Heart right ventricle (tissue), 16 donors: ENCODE results near the gene TTC7B. TPM values are rescaled to one million over a fixed set of nuclear protein-coding genes. Genes with fewer than 3 reads are reported as not detected.

Experiments used
- ATAC-seq, 8 donors: fragments of 200-7000 bp; cut with Tn5 transposase; one replicate each; pipeline ENCODE4 v1.9.1; 2020; ENCODE audit warnings: mild to moderate bottlenecking in 8 of 8, moderate library complexity in 8 of 8, moderate number of reproducible peaks in 1 of 8
- DNase-seq, 2 donors: peaks; one replicate each; pipeline ENCODE4 v3.0.0-alpha.2; 2020
- H3K27ac ChIP-seq, 10 donors: fragments of 200-600 bp; sonication (generic) in 2 of 10; one replicate each; pipeline versions ENCODE4 v1.5.0 to v1.8.0; 2020 to 2022; ENCODE audit warnings: mild to moderate bottlenecking in 3 of 10
- H3K27me3 ChIP-seq, 7 donors: fragments of 200-600 bp; one replicate each; pipeline ENCODE4 v1.8.0; 2021 to 2022; ENCODE audit warnings: mild to moderate bottlenecking in 2 of 7
- H3K36me3 ChIP-seq, 9 donors: fragments of 200-600 bp; sonication (generic) in 1 of 9; one replicate each; pipeline versions ENCODE4 v1.5.0 to v1.8.0; 2020 to 2022; ENCODE audit warnings: mild to moderate bottlenecking in 2 of 9
- H3K4me1 ChIP-seq, 9 donors: fragments of 200-600 bp; sonication (generic) in 1 of 9; one replicate each; pipeline versions ENCODE4 v1.5.0 to v1.8.0; 2020 to 2022; ENCODE audit warnings: mild to moderate bottlenecking in 4 of 9
- H3K4me3 ChIP-seq, 10 donors: fragments of 200-600 bp; sonication (generic) in 2 of 10; one replicate each; pipeline versions ENCODE4 v1.5.0 to v1.8.0; 2020 to 2022; ENCODE audit warnings: mild to moderate bottlenecking in 7 of 10, moderate library complexity in 2 of 10
- H3K9me3 ChIP-seq, 11 donors: fragments of 200-600 bp in 10 of 11; sonication (generic) in 2 of 11; one replicate each; pipeline versions ENCODE4 v1.5.0 to v1.8.0; 2013 to 2022; ENCODE audit warnings: mild to moderate bottlenecking in 2 of 11, control low read depth in 1 of 11, moderate library complexity in 1 of 11
- WGBS, 2 donors: extraction: QIAGEN DNeasy Blood & Tissue Kit; methylation state at CpG; one replicate each; pipeline ENCODE4 v1.1.7; 2013; ENCODE audit warnings: inconsistent platforms in 1 of 2; 5-methylcytosine and 5-hydroxymethylcytosine counted together
- intact Hi-C, 10 donors: fragments of 100-400 bp; cut with DNase I; formaldehyde crosslinking; loops; one replicate each; pipeline versions ENCODE4 v1.11.1 to v1.14.2; 2022
- polyA plus RNA-seq, 2 donors: library from polyadenylated mRNA; stranded (reverse); fragments of 200-250 nt; gene quantifications; one replicate each; pipeline ENCODE4 v1.2.3, GENCODE V29; 2013
- total RNA-seq, 10 donors: library from RNA; stranded (reverse); fragmentation: NEBNext Ultra II Directional in 3 of 10; extraction: Animal tissue kit (Norgen Biotek cat#: 25700) in 3 of 10; gene quantifications; one replicate each; pipeline versions ENCODE4 v1.2.1 to v1.2.4, GENCODE V29; 2021 to 2023
- TF ChIP-seq, protein P1 (sequence below), 9 donors: fragments of 200-600 bp; sonication (generic) in 2 of 9; IDR thresholded peaks; one replicate each; pipeline versions ENCODE4 v1.5.0 to v1.8.0; 2021 to 2022; ENCODE audit warnings: antibody characterized with exemption in 9 of 9, mild to moderate bottlenecking in 5 of 9, moderate library complexity in 1 of 9
- donor health status: Arrhythmogenic right ventricular cardiomyopathy.
- donor health status: ischemic (EF 13 %, LVEDD 7.1; RV severe dilation, severe dysfunction).
- donor health status: healthy with polysubstance abuse.
- donor health status: DM: no; HTN: yes; CAD: no.
- donor health status: DM: no; HTN: no; CAD: no.
- donor health status: ischemic (EF 25% LVEDD 6.9; RV normal size, moderate dysfunction).
- donor health status: ischemic (EF 25% LVEDD 5.7; RV mildly dilated, moderate dysfunction).
- donor health status: healthy.
- donor health status: DM: yes; HTN: yes; CAD: no.
- donor health status: Ischemic cardiomyopathy.
- donor health status: ischemic (EF 35%, LVEDD 5.7; RV mildly dilated, moderate dysfunction).
- donor health status: nonischemic (EF 11% LVEDD 7.7; RV severe dilation, severe dysfunction).
- donor health status: DM: yes; HTN: yes; CAD: no.
- donor health status: PGD.
- donor health status: ischemic (EF 29% LVEDD 5.4; RV normal size, mild dysfunction).
- donor health status: nonischemic (EF 23%, LVEDD 6.1; RV moderate dilation, normal function).

The TTC7B gene
- total and polyA plus RNA-seq, 12 donors, result 23.0 to 79.4 (median 65.5) TPM

DNA sequence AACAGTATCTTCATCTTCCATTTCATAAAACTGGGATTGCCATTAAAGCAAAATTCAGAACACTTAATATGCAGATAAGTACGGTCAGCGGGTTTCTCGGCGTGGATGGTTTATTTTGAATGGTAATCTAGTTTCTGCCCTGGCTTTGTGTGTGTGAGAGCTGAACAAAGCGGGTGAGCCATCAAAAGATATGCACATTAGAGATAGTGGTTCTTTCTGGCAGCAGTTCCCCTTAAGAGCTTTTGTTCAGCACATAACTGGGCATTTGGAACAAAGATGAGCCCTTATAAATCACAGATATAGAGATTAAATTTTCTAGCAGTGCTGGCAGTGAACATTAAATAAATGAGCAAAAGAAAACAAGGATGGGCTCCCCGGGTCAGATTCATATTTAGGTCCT, 211.9 kb downstream of the TTC7B start:
- Histone ChIP-seq H3K36me3 (peaks cover 0 to 16% (median 0%) of the 10 kb centered on the region in 9 donors), H3K27me3 (no peaks in the 10 kb centered on the region), H3K4me1 (peaks cover 0 to 32% (median 9%) of the 10 kb centered on the region in 9 donors), H3K9me3 (no peaks in the 10 kb centered on the region), H3K4me3 (no peak overlapping the region), H3K27ac (no peak overlapping the region)
- intact Hi-C loops, result loop anchor here in 1 of 10 donors (10.0 kb wide), 1 partner anchor 210 kb away; the partner anchor contains the start of gene CALM1
- 42 to 62% methylated on average over 6 of the region's 6 CpGs for WGBS, 2 donors
- DNase-seq (no peak), ATAC-seq (no peak)
- TF ChIP-seq, protein P1, sequence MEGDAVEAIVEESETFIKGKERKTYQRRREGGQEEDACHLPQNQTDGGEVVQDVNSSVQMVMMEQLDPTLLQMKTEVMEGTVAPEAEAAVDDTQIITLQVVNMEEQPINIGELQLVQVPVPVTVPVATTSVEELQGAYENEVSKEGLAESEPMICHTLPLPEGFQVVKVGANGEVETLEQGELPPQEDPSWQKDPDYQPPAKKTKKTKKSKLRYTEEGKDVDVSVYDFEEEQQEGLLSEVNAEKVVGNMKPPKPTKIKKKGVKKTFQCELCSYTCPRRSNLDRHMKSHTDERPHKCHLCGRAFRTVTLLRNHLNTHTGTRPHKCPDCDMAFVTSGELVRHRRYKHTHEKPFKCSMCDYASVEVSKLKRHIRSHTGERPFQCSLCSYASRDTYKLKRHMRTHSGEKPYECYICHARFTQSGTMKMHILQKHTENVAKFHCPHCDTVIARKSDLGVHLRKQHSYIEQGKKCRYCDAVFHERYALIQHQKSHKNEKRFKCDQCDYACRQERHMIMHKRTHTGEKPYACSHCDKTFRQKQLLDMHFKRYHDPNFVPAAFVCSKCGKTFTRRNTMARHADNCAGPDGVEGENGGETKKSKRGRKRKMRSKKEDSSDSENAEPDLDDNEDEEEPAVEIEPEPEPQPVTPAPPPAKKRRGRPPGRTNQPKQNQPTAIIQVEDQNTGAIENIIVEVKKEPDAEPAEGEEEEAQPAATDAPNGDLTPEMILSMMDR (IDR thresholded peaks at IDR 0.05), result no peak

DNA sequence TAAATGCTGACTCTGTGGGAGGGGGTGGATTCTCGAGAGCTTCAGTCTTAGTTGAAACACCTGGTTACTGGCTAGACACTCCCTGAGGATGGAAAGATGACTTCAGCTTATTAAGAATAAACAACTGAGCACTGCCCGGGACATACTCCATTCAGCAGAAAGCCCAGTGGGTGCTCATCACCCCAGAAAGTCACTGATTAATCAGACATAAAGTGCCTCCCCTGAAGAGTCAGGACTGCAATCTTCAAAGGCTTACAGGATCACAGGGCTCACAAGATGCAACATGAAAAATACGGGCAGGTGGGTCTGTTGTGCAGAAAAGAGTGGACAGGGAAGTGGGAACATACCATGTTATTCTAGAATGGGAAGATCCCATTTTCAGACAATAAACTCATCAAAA, 212.4 kb downstream of the TTC7B start:
- intact Hi-C loops, result loop anchor here in 1 of 10 donors (10.0 kb wide), 1 partner anchor 209 kb away; the partner anchor contains the start of gene CALM1

DNA sequence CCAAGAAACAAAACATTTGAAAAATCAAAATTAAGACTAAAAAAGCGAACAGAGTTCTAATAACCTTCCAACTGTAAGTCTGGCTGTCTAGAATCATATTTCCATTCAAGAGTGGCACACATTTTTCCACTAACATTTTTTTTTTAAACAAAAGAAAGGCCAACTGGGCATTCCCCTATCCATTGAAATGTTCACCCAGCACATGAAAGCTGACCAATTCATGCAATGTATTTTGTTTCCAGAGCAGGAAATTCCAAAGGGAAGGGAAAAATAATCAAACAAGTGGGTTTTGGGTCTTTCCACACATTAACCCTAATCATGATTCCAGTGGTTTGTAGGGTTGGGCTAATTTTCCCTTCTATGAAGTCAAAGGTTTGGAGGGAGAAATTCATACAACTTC, 212.9 kb downstream of the TTC7B start:
- no peaks in the 10 kb centered on the region for H3K27me3 ChIP-seq
- 90 to 93% methylated on average over 1 of the region's 1 CpG for WGBS, 2 donors
- H3K4me1 ChIP-seq, result peaks cover 0 to 23% (median 7%) of the 10 kb centered on the region in 9 donors
- no peaks in the 10 kb centered on the region for H3K9me3 ChIP-seq
- ATAC-seq, result no peak
- no peak for DNase-seq
- H3K27ac ChIP-seq, result no peak overlapping the region
- no peak overlapping the region for H3K4me3 ChIP-seq
- intact Hi-C loops, result loop anchor here in 1 of 10 donors (10.0 kb wide), 1 partner anchor 209 kb away; the partner anchor contains the start of gene CALM1
- TF ChIP-seq, protein P1 (IDR thresholded peaks at IDR 0.05), result no peak
- peaks cover 0 to 12% (median 0%) of the 10 kb centered on the region in 9 donors for H3K36me3 ChIP-seq

More for the DNA sequence above, 212.4 kb downstream of the TTC7B start:
- no peak overlapping the region for H3K4me3 ChIP-seq
- no peak overlapping the region for H3K27ac ChIP-seq
- DNase-seq (no peak), ATAC-seq (no peak)
- TF ChIP-seq, protein P1 (IDR thresholded peaks at IDR 0.05), result no peak
- H3K27me3 ChIP-seq, result no peaks in the 10 kb centered on the region
- H3K9me3 ChIP-seq, result no peaks in the 10 kb centered on the region
- H3K36me3 ChIP-seq, result peaks cover 0 to 16% (median 0%) of the 10 kb centered on the region in 9 donors
- H3K4me1 ChIP-seq, result peaks cover 0 to 28% (median 9%) of the 10 kb centered on the region in 9 donors
- WGBS, 2 donors, result 89 to 92% methylated on average over 3 of the region's 3 CpGs

DNA sequence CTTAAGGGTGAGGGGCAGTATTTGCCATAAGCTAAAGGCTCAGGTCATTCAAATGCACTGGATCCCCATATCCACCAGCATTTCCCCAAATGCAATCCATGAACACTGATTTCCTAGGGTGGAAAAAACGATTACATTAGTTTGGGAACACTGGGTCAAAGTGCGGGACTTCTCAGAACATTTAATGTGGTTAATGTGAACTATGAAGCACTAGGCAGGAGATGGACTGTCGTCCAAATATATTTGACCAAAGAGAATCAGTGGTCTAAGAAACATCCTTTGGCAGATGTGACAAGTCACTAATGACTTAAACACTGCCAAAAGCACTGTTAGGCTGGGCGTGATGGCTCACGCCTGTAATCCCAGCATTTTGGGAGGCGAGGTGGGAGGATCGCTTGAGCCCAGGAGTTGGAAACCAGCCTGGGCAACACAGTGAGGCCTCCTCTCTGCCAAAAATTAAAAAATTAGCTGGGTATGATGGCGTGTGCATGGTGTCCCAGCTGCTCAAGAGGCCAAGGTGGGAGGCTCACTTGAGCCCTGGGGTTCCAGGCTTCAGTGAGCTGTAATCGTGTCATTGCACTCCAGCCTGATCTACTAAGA, 214.0 kb downstream of the TTC7B start:
- intact Hi-C loops, result loop anchor here in 1 of 10 donors (10.0 kb wide), 1 partner anchor 207 kb away; the partner anchor contains the start of gene CALM1
- Histone ChIP-seq H3K27me3 (no peaks in the 10 kb centered on the region), H3K36me3 (peaks cover 0 to 2% (median 0%) of the 10 kb centered on the region in 9 donors), H3K27ac (no peak overlapping the region), H3K9me3 (no peaks in the 10 kb centered on the region), H3K4me1 (peaks cover 0 to 21% (median 7%) of the 10 kb centered on the region in 9 donors), H3K4me3 (no peak overlapping the region)
- TF ChIP-seq, protein P1 (IDR thresholded peaks at IDR 0.05), result no peak
- 81 to 88% methylated on average over 9 of the region's 9 CpGs for WGBS, 2 donors
- ATAC-seq (no peak), DNase-seq (no peak)
